GM19193 (cell line): ENCODE data around the gene SIRT5.

ENCODE experiments used
- POLR2A ChIP-seq: IDR thresholded peaks from 4 replicates; pipeline ENCODE4 v1.6.1; 2011; ENCODE audit not compliant: insufficient read depth, insufficient read length; ENCODE audit errors: extremely low read depth

The SIRT5 gene

GRCh38 chr6:13661647-13662046, 87.2 kb downstream of the SIRT5 start:
- no peak for TF ChIP-seq POLR2A

DNA sequence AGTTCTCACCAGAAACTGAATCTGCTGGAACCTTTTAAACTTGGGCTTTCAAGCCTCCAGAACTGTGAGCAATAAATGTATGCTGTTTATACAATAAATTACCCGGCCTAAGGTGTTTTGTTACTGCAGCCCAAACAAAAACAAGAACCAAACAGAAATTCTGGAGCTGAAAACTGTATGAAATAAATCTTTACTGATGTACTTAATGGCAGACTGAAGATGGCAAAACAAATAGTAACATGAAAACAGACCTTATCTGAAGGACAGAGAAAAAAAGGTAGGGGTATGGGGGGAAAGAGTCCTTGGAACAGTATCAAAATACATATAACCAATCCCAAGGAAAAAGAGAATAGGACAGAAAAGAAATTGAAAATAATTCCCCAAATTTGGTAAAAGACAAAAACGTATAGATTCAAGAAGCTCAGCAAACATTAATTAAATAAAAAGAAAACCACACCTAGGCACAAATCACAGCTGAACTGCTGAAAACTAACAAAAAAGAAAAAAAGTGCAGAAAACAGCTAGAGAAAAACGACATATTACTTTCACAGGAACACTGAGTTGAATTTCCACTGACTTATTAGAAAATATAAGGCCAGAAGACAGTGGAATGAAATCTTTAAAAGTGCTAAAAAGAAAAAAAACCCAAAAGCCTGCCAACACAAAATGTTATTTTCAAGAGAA, 88.4 kb downstream of the SIRT5 start:
- no peak for TF ChIP-seq POLR2A

DNA sequence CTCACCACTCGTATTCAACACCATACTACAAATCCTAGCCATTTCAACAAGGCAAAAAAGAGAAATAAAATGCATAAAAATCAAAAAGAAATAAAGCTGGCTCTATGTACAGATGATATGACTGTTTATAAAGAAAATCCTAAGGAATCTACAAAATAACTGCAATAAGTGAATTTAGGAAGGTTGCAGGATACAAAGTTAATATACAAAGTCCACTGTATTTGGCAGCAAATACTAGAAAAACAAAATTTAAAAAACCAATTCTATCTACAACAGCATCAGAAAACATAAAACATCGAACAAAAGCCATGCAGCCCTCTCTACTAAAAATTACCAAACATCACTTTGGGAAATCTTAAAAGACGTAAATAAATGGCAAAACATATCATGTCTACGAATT, 89.6 kb downstream of the SIRT5 start:
- no peak for TF ChIP-seq POLR2A
